Muscle layer of colon (tissue), 2 donors: ENCODE measurements around the gene DUSP16.

ENCODE experiments used
- H3K27ac ChIP-seq: one replicate; pipeline ENCODE4 v1.7.0; 2013; ENCODE audit warnings: low read depth, mild to moderate bottlenecking, low read length, moderate library complexity
- H3K27me3 ChIP-seq, 2 donors: one replicate each; pipeline ENCODE4 v1.7.0; 2013; ENCODE audit warnings: low read length in 2 of 2, mild to moderate bottlenecking in 2 of 2; ENCODE audit not compliant: insufficient read depth in 2 of 2, control insufficient read depth in 1 of 2
- H3K36me3 ChIP-seq: one replicate; pipeline ENCODE4 v1.7.0; 2013; ENCODE audit warnings: mild to moderate bottlenecking, low read length; ENCODE audit not compliant: insufficient read depth
- H3K4me1 ChIP-seq: one replicate; pipeline ENCODE4 v1.7.0; 2013; ENCODE audit warnings: mild to moderate bottlenecking, low read length; ENCODE audit not compliant: insufficient read depth
- H3K4me3 ChIP-seq, 2 donors: one replicate each; pipeline ENCODE4 v1.7.0; 2013; ENCODE audit warnings: low read length in 2 of 2, low read depth in 1 of 2, mild to moderate bottlenecking in 1 of 2, moderate library complexity in 1 of 2
- H3K9ac ChIP-seq: one replicate; pipeline ENCODE4 v1.7.0; 2013; ENCODE audit warnings: low read length
- H3K9me3 ChIP-seq: one replicate; pipeline ENCODE4 v1.7.0; 2013; ENCODE audit warnings: mild to moderate bottlenecking, low read length
- donor health status: abdominal sarcoma.
- donor health status: Adenocarcinoma of cecum.

DUSP16 gene

DNA sequence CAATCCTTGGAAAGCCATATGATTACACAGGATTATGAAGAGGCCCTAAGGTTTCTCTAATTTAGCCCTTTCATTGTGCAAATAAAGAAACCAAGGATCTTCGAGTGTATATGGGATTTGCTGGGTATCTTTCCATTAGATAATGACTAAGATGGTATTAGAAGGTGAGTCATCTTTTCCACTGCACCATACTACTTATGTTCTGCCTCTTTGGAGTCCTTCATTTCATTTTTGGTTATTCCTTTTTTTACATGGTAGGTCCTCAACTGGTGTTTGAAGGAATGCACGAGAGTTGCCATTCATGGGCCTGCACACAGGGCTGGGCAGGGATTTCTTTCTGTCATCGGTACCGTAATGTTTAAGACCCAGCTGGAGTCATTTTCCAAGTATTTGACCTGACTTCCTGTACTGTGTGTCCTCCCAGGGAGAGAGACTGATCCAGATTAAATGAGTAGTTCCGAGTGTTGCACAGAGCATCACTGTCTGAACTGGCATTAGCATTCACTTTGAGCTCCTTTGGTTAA lies 120.1 kb downstream of the DUSP16 start:
- Histone ChIP-seq H3K9me3 (no peaks in the 10 kb centered on the region), H3K27me3 (no peaks in the 10 kb centered on the region), H3K4me1 (peaks cover 23% of the 10 kb centered on the region), H3K9ac (no peak overlapping the region), H3K4me3 (no peak overlapping the region), H3K27ac (no peak overlapping the region), H3K36me3 (no peaks in the 10 kb centered on the region)

DNA sequence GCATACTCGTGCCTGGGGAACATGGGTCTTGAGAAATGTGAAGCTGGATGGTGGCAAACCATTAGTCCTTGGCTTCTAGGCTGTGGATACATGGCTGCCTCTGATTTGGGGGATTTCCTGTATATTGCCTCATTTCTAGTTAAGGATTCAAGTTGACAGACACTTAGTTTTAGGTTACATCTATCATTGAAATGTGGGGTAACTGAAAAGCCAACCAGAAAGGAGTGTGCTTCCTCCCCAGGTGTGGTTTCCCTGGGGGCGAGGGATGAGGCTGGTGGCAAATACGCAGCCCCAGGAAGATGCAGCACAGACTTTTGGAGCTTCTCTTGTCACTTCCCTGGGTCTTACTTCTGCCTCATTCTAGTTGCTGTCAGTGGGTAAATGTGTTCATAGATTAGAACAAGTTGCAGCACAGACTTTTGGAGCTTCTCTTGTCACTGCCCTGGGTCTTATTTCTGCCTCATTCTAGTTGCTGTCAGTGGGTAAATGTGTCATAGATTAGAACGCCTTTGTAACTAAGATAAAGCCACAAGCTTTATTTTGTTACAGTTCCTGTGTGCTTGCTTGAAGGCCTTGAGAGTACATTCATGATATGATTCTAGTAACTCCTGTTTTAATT lies 120.7 kb downstream of the DUSP16 start:
- H3K9me3 ChIP-seq, result no peaks in the 10 kb centered on the region
- H3K27me3 ChIP-seq, result no peaks in the 10 kb centered on the region
- H3K4me3 ChIP-seq, result no peak overlapping the region
- no peak overlapping the region for H3K27ac ChIP-seq
- H3K9ac ChIP-seq, result no peak overlapping the region
- peaks cover 23% of the 10 kb centered on the region for H3K4me1 ChIP-seq
- H3K36me3 ChIP-seq, result no peaks in the 10 kb centered on the region

DNA sequence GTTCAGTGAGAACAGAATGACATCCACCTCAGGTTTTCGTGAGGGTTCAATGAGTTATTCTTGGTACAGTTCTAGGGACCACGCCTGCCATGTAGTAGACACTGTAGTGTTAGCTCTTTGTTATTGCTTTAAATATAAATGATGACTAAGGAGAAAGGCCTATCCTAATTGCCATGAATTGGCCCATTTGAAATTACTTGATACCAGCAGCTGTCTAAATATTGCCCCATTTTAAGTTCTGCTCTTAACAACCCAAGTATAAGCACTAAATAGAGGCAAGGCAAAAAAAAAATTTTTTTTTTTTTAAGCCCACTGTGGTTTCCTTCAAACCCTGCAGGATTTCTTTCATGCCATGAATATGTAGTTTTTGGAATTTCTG lies 121.2 kb downstream of the DUSP16 start:
- Histone ChIP-seq H3K27ac (no peak overlapping the region), H3K4me3 (no peak overlapping the region), H3K4me1 (peaks cover 23% of the 10 kb centered on the region), H3K9ac (no peak overlapping the region), H3K27me3 (no peaks in the 10 kb centered on the region), H3K9me3 (no peaks in the 10 kb centered on the region), H3K36me3 (no peaks in the 10 kb centered on the region)

DNA sequence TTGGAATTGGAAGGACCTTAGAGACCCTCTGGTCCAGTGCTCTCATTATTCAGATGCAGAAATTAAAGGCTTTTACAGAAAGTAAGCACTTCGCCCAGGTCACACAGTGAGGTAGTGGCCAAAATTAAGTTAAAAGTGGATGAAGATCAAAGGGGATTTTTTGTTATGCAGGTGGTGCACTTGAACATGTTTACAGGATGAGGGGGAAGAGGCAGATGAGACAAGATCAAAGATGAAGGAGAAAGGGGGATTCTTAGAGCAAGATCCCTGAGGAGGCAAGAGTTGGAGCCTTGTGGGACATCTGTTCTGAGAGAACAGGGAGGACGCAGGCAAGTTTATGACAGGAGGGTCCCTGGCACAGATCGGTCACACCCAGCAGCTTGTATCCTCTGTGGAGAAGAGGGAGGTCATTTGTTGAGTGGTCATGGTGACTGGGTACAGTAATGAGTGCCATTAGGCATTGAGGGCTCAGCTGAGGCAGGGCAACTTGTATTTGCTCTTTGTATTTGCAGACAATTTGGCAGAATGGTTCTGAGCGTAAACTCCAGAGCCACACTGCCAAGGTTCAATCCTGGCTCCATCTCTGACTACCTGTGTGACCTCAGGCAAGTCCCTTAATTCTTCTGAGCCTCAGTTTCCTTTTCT lies 121.8 kb downstream of the DUSP16 start:
- Histone ChIP-seq H3K36me3 (peaks cover 3% of the 10 kb centered on the region), H3K4me1 (peaks cover 23% of the 10 kb centered on the region), H3K9me3 (no peaks in the 10 kb centered on the region), H3K4me3 (no peak overlapping the region), H3K9ac (no peak overlapping the region), H3K27ac (no peak overlapping the region), H3K27me3 (no peaks in the 10 kb centered on the region)

DNA sequence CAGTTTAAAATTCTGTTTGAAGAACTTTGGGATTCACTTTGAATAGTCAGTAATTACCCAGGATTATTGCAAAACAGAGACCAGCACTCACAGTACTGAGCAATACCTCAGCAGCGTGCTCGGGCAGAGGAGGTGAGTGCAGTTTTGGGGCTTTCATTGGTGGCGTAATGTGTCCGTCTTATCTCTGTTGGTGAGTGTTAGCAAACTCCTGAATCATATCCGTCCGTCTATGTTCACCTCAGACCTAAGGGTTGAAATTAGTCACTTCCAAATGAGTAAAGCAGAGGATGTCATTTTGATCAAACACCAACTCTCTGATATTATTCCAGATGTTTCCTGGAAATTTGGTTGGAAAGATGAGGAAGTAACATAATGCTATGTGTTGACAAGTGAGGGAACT lies 123.0 kb downstream of the DUSP16 start:
- no peak overlapping the region for H3K9ac ChIP-seq
- H3K27me3 ChIP-seq, result no peaks in the 10 kb centered on the region
- no peak overlapping the region for H3K27ac ChIP-seq
- no peak overlapping the region for H3K4me3 ChIP-seq
- H3K9me3 ChIP-seq, result no peaks in the 10 kb centered on the region
- H3K4me1 ChIP-seq, result peaks cover 23% of the 10 kb centered on the region
- peaks cover 3% of the 10 kb centered on the region for H3K36me3 ChIP-seq

DNA sequence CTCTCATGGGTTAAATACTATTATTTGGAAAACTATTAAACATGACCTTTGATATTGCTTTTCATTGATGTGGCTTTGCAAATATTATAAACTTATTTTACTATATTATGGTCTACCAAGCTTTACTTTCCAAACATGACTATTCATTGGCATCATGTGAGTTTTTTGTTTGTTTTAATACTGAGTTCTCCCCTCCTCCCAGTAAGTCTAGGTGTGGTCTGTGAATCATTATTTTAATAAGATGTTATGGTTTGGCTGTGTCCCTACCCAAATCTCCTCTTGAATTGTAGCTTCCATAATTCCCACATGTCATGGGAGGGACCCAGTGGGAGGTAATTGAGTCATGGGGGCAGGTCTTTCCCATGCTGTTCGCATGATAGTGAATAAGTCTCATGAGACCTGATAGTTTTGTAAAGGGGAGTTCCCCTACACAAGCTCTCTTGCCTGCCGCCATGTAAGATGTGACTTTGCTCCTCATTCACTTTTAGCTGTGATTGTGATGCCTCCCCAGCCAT lies 125.8 kb downstream of the DUSP16 start:
- H3K27me3 ChIP-seq, result no peaks in the 10 kb centered on the region
- H3K4me3 ChIP-seq, result no peak overlapping the region
- H3K36me3 ChIP-seq, result peaks cover 3% of the 10 kb centered on the region
- no peak overlapping the region for H3K9ac ChIP-seq
- no peaks in the 10 kb centered on the region for H3K9me3 ChIP-seq
- H3K27ac ChIP-seq, result no peak overlapping the region
- H3K4me1 ChIP-seq, result peaks cover 12% of the 10 kb centered on the region

DNA sequence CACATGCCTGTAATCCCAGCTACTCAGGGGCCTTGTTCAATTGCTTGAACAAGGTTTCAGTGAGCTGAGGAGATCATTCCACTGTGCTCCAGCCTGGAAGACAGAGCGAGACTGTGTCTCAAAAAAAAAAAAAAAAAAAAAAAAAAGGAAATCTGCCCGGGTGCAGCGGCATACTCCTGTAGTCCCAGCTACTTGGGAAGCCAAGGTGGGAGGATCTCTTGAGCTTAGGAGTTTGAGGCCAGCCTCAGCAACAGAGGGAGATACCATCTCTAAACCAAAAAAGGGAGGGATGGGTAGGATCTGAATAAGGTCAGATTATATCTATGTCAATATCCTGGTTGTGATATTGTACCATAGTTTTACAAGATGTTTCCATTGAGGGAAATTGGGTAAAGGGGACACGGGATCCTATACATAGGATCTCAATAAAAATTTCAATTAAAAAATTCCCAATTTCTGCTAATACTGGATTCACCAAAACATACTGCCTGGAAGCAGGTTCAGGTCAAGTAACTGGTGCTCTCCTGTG lies 129.4 kb downstream of the DUSP16 start:
- no peaks in the 10 kb centered on the region for H3K9me3 ChIP-seq
- H3K27me3 ChIP-seq, result no peaks in the 10 kb centered on the region
- no peak overlapping the region for H3K4me3 ChIP-seq
- no peak overlapping the region for H3K9ac ChIP-seq
- peaks cover 13% of the 10 kb centered on the region for H3K4me1 ChIP-seq
- no peak overlapping the region for H3K27ac ChIP-seq
- peaks cover 3% of the 10 kb centered on the region for H3K36me3 ChIP-seq

DNA sequence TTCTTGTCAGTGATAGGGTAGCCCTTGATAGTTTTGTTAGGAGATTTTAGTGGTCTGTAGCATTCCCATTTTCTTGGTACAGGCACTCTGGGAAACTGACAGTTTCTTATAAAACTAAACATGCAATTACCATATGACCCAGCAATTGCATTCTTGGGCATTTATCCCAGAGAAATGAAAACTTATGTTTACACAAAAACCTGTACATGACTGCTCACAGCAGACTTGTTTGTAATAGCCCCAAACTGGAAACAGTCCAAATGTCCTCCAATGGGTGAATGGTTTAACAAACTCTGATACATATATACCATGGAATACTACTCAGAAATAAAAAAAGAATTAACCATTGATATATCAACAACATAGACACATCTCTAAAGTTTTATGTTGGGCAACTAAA lies 130.3 kb downstream of the DUSP16 start:
- Histone ChIP-seq H3K4me3 (no peak overlapping the region), H3K27me3 (no peaks in the 10 kb centered on the region), H3K27ac (no peak overlapping the region), H3K36me3 (peaks cover 3% of the 10 kb centered on the region), H3K9me3 (no peaks in the 10 kb centered on the region), H3K4me1 (peaks cover 13% of the 10 kb centered on the region), H3K9ac (no peak overlapping the region)

DNA sequence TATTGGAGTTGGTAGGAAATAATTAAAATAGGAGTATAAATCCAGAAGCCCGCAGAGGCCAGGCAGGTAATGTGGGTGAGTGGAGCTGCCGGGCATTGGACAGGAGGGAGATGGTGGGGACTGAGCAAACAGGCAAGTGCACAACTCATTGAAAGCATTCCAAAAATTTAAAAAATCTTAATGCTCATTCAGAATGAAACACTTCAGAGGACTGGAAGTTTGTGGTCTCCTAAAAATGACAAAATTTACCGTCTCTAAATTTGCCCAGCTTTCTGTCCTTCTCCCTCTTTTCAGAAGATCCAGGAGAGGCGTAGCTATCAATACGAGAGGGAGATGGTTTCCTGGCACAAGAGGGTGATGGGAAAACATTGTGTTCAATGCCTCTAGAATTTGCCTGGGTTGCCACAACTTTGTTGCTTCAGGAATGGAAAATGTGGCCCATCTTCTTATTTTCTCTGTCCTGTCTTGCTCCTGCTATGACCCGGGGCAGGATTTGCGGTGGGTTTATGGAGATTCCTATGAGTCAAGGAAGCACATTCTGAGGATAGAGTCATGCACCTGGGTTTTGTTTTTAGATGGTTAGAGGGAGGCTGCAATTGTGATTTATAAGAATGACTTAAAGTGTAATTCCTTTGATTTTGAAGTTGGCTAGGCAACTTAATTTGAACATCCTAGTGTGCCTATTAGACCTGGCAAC lies 133.6 kb downstream of the DUSP16 start:
- Histone ChIP-seq H3K9ac (no peak overlapping the region), H3K36me3 (no peaks in the 10 kb centered on the region), H3K27me3 (no peaks in the 10 kb centered on the region), H3K4me1 (peaks cover 13% of the 10 kb centered on the region), H3K27ac (no peak overlapping the region), H3K4me3 (no peak overlapping the region), H3K9me3 (no peaks in the 10 kb centered on the region)

DNA sequence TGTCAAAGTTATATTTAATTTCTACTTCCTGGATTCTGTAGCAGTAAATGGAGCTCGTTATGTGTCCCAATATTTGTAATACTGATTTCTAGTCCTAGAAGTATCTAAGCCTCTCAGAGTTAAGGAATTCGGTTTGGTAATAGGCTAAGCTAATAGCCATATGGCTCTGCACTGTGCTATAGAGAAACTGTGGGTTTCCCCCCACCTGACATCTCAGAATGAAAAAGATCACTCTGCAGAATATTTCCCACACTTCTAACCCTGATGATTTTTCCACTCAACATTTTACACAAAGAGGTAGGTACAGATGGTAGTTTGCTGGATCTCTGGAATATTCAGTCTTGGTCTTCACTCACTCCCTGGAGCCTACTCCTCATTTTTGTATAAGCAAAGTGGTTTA lies 134.6 kb downstream of the DUSP16 start:
- no peak overlapping the region for H3K4me3 ChIP-seq
- H3K9me3 ChIP-seq, result peaks cover 3% of the 10 kb centered on the region
- H3K27me3 ChIP-seq, result no peaks in the 10 kb centered on the region
- H3K27ac ChIP-seq, result no peak overlapping the region
- H3K9ac ChIP-seq, result no peak overlapping the region
- H3K36me3 ChIP-seq, result no peaks in the 10 kb centered on the region
- H3K4me1 ChIP-seq, result peaks cover 11% of the 10 kb centered on the region

DNA sequence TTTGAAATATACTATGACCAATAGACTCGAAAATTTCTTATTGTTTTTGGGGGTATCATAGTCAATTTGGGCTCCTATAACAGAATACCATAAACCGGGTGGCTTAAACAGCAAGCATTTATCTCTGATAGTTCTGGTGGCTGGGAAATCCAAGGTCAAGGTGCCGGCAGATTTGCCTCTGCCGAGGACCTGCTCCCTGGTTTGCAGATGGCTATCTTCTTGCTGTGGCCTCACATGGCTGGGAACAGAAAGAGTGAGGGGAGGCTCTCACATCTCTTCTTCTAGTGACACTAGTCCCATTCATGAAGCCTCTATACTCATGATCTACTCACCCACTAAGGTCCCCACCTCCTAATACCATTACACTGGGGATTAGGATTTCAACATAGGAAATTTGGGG lies 135.1 kb downstream of the DUSP16 start:
- Histone ChIP-seq H3K9ac (no peak overlapping the region), H3K36me3 (no peaks in the 10 kb centered on the region), H3K4me1 (peaks cover 7% of the 10 kb centered on the region), H3K27ac (no peak overlapping the region), H3K27me3 (no peaks in the 10 kb centered on the region), H3K9me3 (peaks cover 3% of the 10 kb centered on the region), H3K4me3 (no peak overlapping the region)
